Mesothelial cell of epicardium (in vitro differentiated cells): ENCODE results near the gene DST. TPM values are rescaled to one million over a fixed set of nuclear protein-coding genes. Genes with fewer than 3 reads are reported as not detected.
A peak's percentile ranks its signal among the peaks of the same experiment; 100 is the strongest.

Source experiments
- DNase-seq, 2 experiments: peaks; one replicate each; pipeline ENCODE4 v3.0.0; 2021; ENCODE audit warnings: low spot score in 2 of 2; ENCODE audit not compliant: unreplicated experiment in 2 of 2
- H3K27ac Mint-ChIP-seq: 2 replicates; pipeline ENCODE4 v1.8.0; 2021; ENCODE audit warnings: mixed read lengths
- H3K27me3 Mint-ChIP-seq: 2 replicates; pipeline ENCODE4 v1.8.0; 2021; ENCODE audit warnings: low read depth, mixed read lengths
- H3K36me3 Mint-ChIP-seq: 2 replicates; pipeline ENCODE4 v1.8.0; 2021; ENCODE audit warnings: mixed read lengths
- H3K4me1 Mint-ChIP-seq: 2 replicates; pipeline ENCODE4 v1.8.0; 2021; ENCODE audit warnings: mixed read lengths
- H3K4me3 Mint-ChIP-seq: 2 replicates; pipeline ENCODE4 v1.8.0; 2021; ENCODE audit warnings: mild to moderate bottlenecking, moderate library complexity, mixed read lengths
- H3K9me3 Mint-ChIP-seq: 2 replicates; pipeline ENCODE4 v1.8.0; 2021; ENCODE audit warnings: mixed read lengths
- total RNA-seq: library from RNA; stranded (reverse); gene quantifications from 3 replicates; pipeline ENCODE4 v1.2.1, GENCODE V29; 2021
- TF ChIP-seq, protein P1 (sequence below): fragments of 200-600 bp; sonication (generic); IDR thresholded peaks from one replicate; pipeline ENCODE4 v1.5.0; 2021; ENCODE audit warnings: antibody characterized with exemption; ENCODE audit not compliant: unreplicated experiment

Gene DST
- total RNA-seq, 1 donor from 2014 or later: 306 TPM

DNA sequence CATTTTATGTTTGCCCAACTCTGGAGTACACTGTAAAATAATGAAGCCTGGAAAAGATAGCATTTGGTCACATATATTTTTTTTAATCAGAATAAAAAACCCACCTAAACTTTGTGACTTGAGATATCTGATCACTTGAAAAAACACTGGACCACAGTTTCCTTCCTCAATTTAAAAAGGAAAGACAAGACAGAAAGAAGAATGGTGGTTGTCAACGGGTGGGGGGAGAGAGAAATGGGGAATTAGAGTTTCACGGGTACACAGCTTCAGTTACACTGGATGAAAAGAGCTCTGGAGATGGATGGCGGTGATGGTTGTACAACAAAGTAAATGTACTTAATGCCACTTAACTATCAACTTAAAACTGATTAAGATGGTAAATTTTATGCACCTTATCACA is 14.7 kb upstream of the DST start:
- Mint-ChIP-seq H3K4me1 (peaks cover 48% of the 10 kb centered on the region), H3K27ac (no peak overlapping the region)

DNA sequence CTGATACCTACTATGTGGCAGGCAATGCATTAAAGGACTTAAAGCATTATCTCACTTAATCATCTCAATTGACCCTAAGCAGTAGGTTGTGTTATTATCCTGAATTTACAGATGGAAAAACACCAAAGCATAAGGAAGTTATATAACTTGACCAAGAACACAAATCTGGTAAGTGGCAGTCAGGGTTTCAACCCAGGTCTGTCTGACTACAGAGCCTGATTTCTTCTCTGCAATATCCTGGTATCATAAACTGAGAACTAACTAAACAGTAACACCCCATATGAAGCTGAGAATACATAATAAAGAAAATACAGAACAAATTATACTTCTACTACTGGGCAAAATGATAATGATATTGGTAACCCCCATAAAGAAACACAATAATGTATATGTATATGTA is 13.8 kb upstream of the DST start:
- Mint-ChIP-seq H3K9me3 (no peaks in the 10 kb centered on the region), H3K4me3 (no peak overlapping the region), H3K27me3 (no peaks in the 10 kb centered on the region), H3K27ac (no peak overlapping the region), H3K36me3 (no peaks in the 10 kb centered on the region), H3K4me1 (peaks cover 51% of the 10 kb centered on the region)
- TF ChIP-seq, protein P1, sequence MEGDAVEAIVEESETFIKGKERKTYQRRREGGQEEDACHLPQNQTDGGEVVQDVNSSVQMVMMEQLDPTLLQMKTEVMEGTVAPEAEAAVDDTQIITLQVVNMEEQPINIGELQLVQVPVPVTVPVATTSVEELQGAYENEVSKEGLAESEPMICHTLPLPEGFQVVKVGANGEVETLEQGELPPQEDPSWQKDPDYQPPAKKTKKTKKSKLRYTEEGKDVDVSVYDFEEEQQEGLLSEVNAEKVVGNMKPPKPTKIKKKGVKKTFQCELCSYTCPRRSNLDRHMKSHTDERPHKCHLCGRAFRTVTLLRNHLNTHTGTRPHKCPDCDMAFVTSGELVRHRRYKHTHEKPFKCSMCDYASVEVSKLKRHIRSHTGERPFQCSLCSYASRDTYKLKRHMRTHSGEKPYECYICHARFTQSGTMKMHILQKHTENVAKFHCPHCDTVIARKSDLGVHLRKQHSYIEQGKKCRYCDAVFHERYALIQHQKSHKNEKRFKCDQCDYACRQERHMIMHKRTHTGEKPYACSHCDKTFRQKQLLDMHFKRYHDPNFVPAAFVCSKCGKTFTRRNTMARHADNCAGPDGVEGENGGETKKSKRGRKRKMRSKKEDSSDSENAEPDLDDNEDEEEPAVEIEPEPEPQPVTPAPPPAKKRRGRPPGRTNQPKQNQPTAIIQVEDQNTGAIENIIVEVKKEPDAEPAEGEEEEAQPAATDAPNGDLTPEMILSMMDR: no peak
- DNase-seq: no peak

More for the DNA sequence above, 14.7 kb upstream of the DST start:
- H3K36me3 Mint-ChIP-seq: peaks cover 1% of the 10 kb centered on the region
- H3K27me3 Mint-ChIP-seq: no peaks in the 10 kb centered on the region
- TF ChIP-seq, protein P1: no peak
- no peak overlapping the region for H3K4me3 Mint-ChIP-seq
- no peak for DNase-seq
- no peaks in the 10 kb centered on the region for H3K9me3 Mint-ChIP-seq

DNA sequence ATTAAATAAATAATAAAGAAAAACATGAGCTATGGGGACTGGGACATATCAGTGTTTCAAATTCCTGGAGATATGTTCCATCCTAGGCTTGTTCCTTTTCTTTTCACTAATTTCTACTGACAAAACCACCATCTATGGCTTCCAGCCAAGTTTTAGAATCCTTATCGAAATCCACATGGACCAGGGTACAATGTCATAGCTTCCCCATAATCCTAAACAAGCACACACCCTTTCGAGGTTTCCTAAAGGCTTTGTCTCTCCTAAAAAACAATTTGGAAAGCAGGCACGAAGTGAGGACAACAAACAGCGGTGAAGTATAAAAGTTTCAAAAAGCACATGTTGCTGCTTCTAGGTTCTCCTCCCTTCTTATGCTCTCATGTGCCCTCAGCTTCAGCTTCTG is 13.3 kb upstream of the DST start:
- Mint-ChIP-seq H3K4me1 (peaks cover 47% of the 10 kb centered on the region), H3K27me3 (no peaks in the 10 kb centered on the region), H3K4me3 (no peak overlapping the region), H3K36me3 (no peaks in the 10 kb centered on the region), H3K9me3 (no peaks in the 10 kb centered on the region), H3K27ac (peak overlapping the region; percentile 5)
- TF ChIP-seq, protein P1: no peak
- no peak for DNase-seq

DNA sequence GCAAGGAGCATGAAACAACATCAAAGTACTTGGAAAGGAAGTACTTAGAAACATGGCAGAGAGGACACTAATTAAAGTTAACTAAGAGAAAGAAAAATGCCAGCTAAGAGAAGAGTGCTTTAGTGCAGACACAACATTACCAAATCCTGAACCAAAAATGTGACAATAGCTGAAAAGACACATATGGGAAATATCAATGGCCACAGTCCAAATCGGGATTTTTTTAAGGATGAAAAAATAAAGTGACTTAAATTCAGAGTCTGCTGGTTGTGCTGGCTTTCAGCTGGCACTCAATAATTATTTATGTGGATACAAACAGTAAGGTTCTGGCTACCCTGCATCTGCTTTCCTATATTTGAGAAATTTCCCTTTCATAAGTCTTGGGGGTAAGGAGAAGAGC is 12.6 kb upstream of the DST start:
- no peak for DNase-seq
- H3K27me3 Mint-ChIP-seq: no peaks in the 10 kb centered on the region
- H3K27ac Mint-ChIP-seq: no peak overlapping the region
- peaks cover 41% of the 10 kb centered on the region for H3K4me1 Mint-ChIP-seq
- H3K36me3 Mint-ChIP-seq: no peaks in the 10 kb centered on the region
- no peak overlapping the region for H3K4me3 Mint-ChIP-seq
- TF ChIP-seq, protein P1: no peak
- H3K9me3 Mint-ChIP-seq: no peaks in the 10 kb centered on the region

DNA sequence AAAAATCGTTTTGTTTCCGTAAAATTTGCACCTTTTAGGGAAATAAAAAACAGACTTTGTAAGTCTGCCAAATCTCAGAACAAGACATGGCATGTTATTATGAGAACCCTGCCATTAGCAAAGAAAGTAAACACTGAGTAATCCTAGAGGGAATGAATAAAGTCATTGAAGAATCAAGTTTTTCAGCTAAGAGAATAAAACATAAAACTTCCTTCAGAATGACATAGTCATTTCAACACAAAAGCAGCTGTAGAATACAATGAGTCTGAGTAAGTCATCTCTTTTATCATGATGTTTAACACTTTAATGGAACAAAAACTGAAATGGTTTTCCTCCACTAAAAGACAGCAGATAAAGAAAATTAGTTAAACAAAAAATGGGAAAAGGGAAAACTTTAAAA is 10.3 kb upstream of the DST start:
- no peak for DNase-seq
- Mint-ChIP-seq H3K27me3 (no peaks in the 10 kb centered on the region), H3K27ac (peak overlapping the region; percentile 80), H3K4me3 (no peak overlapping the region), H3K9me3 (no peaks in the 10 kb centered on the region), H3K36me3 (peaks cover 7% of the 10 kb centered on the region), H3K4me1 (peaks cover 37% of the 10 kb centered on the region)
- TF ChIP-seq, protein P1: no peak

DNA sequence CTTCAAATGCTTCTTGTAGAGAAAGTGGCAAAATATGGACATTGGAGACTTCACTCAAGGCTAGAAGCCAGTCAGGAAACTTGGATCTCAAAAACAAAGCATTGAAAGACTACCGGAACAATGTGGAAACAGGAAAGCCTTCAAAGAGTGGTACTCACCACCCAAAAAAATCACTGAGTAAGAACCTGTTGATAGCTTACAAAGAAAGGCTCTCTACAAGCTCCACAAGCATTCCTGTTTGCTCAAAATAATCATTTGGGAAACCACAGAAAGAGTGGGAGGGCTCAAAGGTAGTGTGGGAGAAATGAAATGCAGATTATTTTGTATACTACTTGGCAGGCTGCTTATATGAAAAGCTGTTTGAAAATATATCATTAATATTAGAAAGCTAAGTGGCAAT is 9.5 kb upstream of the DST start:
- Mint-ChIP-seq H3K27ac (peak overlapping the region; percentile 33), H3K27me3 (no peaks in the 10 kb centered on the region), H3K4me3 (no peak overlapping the region), H3K36me3 (peaks cover 9% of the 10 kb centered on the region), H3K4me1 (peaks cover 37% of the 10 kb centered on the region), H3K9me3 (no peaks in the 10 kb centered on the region)
- TF ChIP-seq, protein P1: no peak
- no peak for DNase-seq
